GM21390 (cell line): ENCODE data around the gene GALNT9.
A peak's percentile ranks its signal among the peaks of the same experiment; 100 is the strongest.

Experiments used
- ATAC-seq: cut with Tn5 transposase; IDR thresholded peaks from one replicate; pipeline ENCODE4 v1.9.1; 2021; ENCODE audit not compliant: unreplicated experiment

The GALNT9 gene

DNA sequence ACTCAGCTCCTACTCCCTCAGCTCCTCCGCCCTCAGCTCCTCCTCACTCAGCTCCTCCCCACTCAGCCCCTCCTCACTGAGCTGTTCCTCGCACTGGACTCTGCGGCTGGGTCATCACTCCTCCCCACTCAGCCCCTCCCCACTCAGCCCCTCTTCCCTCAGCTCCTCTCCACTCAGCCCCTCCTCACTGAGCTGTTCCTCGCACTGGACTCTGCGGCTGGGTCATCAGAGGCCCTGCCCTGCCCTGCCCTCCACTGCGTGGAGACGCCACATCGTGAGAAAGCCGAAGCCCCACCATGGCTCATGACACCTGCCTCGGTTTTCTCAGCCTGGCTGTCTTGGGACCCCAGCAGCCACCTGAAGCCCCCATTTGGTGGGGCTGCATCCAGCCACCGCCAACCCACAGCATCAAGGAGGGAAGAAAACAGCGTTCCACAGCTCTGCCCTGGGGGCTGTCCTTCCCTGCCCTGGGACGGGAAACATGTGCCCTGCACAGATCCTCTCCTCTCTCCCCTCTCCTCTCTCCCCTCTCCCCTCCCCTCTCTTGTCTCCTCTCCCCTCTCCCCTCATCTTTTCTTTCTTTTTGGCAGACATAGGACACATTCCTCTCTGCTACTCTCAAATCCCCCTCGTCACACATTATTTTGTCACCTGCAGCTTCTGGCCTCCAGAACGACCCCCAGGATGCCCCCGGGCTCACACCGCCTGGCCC, 167.4 kb downstream of the GALNT9 start:
- ATAC-seq, result no peak

GRCh38 chr12:132161036-132161781, 168.2 kb downstream of the GALNT9 start:
- ATAC-seq, result no peak

DNA sequence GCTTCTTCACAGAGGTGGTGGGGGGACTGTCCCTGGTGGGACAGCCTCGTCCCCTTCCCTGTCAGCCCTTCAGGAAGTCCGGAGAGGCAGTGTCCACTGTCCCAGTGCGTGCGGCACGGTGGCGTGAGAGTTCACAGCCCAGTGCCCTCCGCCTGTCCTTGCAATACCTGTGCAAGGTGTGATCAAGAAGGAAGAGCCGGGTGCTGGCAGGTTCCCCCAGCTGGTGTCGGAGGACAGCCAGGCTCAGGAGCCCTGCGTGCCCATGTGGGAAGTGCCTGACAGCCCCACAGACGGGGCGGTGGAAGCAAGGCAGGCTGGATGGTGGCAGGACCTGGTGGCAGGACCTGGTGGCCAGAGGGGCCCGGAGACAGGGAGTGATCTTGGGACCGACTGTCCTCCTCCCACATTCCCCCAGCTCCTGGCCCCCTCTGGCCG, 168.8 kb downstream of the GALNT9 start:
- no peak for ATAC-seq

GRCh38 chr12:132160016-132160415, 169.4 kb downstream of the GALNT9 start:
- no peak for ATAC-seq

GRCh38 chr12:132159555-132160003, 169.8 kb downstream of the GALNT9 start:
- no peak for ATAC-seq

GRCh38 chr12:132158677-132159554, 170.5 kb downstream of the GALNT9 start:
- ATAC-seq, result no peak

GRCh38 chr12:132157733-132158409, 171.5 kb downstream of the GALNT9 start:
- ATAC-seq, result no peak

- ATAC-seq, result no peak
These were observed 172.6 kb downstream of the GALNT9 start for GRCh38 chr12:132156573-132157325.

DNA sequence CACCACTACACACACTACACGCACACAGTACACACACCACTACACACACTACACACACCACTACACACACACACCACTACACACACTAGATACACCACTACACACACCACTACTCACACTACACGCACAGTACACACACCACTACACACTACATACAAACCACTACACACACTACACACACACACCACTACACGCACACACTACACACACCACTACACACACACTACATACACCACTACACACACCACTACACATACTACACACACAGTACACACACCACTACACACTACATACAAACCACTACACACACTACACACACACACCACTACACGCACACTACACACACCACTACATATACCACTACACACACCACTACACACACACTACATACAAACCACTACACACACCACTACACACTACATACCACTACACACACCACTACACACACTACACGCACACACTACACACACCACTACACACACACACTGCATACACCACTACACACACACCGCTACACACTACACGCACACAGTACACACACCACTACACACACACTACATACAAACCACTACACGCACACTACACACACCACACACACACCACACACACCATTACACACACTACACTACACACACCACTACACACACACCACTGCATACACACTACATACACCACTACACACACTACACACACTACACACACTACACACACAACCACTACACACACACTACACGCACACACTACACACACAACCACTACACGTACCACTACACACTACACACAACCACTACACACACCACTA, 173.4 kb downstream of the GALNT9 start:
- no peak for ATAC-seq

- ATAC-seq, result no peak
These were observed 174.2 kb downstream of the GALNT9 start for GRCh38 chr12:132154941-132155770.

DNA sequence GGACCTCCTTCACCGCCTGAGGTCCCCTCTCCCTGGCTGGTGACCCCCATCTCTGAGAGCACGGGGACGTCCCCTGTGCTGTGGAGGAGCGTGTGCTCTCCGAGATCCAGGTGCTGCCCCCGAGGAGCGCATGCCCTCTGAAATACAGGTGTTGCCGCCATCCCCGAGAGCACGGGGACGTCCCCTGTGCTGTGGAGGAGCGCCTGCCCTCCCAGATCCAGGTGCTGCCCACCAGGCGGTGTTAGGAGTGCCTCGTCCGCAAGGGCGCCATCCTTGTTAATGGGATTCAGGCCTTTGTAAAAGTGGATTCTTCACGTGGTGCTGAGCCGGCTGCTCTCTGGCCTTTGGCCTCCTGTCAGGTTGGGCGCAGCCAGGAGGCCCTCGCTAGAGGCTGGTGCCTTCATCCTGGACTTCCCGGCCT, 175.0 kb downstream of the GALNT9 start:
- no peak for ATAC-seq

DNA sequence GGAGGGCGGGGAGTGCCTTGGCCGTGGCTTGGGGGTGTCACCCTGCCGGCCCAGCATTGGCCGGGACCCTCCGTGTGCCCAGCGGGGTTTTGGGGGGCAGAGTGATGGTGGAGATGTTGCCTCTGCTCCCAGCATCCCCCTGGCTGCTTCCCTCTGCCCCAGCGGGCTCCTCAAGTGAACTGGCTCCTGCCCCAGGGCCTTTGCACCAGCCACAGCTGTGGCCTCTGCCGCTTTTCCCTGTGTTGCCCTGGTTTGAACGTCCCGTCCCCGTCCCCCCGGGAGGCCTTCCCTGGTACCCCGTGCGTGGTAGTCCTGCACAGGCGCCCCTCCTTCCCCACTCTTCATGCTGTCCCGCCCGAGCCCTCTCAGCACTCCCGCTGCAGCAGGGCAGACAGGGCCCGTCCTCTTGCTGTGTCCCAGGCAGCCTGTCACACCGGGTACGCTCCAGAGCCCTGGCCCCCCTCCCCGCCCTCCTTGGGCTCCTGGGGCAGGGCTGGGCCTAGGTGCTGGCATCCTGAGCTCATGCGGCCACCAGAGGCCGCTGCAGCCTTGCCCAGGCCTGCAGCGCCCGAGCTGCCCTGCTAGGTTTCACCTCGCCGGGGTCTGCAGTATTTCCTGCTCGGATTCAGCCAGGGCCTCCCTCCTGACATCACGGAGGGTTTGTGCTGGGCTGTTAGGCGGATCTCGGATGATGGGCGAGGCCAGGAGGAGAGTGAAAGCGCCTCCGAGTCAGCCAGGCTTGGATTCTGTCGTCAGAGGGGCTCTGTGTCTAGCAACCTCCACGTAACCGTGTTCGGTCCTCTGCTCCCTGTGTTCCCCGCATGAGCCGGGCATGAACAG, 175.7 kb downstream of the GALNT9 start:
- peak; percentile 76 for ATAC-seq

DNA sequence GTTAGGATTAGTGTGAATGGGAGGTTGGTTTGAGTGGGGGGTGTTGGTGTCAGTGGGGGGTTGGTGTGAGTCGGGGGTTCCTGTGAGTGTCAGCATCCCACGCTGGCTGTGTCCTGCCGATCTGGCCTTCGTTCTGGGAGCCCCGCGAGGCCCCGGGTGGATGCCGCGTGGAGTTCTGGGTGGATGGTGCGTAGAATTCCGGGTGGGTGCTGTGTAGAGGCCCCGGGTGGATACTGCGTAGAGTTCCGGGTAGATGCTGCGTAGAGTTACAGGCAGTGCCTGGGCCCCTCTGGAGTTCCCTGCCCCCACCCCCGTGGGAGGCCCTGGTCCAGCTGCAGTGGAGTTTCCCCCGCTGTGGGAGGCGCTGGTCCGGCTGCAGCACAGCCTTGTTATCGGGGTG, 176.4 kb downstream of the GALNT9 start:
- no peak for ATAC-seq

DNA sequence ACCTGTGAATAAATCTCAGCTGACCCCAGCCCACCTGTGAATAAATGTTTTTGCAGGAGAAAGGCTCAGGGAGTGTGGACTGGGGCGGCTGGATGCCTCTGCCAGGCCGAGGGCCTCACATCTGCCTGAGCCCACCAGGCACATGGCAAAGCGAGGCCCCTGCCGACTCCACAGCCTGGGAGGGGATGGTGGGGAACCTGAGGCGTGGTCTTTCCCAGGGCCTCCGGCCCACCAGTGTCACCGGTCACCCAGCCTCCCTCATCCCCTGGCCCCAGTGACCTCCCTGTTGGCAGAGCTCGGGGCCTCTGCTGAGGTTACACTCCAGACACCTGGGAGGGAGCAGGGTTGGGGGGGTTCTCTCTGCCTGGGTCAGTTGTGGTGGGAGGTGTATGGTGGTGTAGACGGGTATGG, 177.0 kb downstream of the GALNT9 start:
- ATAC-seq, result no peak

DNA sequence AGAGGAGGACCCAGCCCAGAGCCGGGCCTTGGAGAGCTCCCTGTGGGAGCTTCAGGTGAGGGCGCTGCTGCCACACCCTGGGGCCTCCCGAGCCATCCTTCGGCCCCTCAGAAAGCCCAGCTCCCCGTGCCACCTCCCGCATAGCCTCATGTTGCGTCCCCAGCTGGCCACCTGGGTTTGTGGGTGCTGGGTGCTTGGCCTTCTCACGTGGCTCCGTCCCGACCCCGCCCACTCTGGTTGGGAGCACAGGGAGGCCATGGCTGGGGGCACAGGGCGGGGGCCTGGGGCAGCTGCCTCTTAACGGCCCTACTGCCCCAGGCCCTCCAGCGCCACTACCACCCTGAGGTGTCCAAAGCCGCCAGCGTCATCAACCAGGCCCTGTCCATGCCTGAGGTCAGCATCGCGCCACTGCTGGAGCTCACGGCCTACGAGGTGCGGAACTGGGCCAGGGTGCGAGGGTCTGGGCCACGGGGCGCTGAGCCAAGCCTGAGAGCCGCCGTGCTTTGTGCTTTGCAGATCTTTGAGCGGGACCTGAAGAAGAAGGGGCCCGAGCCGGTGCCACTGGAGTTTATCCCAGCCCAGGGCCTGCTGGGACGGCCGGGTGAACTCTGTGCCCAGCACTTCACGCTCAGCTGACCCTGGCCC, 177.5 kb downstream of the GALNT9 start:
- ATAC-seq, result no peak

- no peak for ATAC-seq
These were observed 178.1 kb downstream of the GALNT9 start for GRCh38 chr12:132151145-132151765.

DNA sequence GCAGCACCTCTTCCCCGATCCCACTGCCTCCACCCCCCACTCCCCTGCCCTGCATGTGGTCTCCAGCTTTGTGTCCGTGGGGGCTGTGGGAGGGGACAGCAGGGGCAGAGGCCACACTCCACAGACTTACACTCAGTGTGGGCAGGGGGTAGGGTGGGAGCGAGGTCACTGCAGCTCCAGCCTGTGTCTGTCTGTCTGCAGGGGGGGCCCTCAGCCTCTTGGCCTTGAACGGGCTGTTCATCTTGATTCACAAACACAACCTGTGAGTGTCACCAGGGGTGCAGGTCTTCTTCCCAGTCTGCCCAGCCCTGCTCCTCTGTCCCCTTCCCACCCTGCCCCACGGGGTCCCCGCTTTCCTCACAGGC, 178.6 kb downstream of the GALNT9 start:
- ATAC-seq, result no peak
